PFSK-1 (cell line): ENCODE data around the gene DPP3.

Experiments
- POLR2AphosphoS5 ChIP-seq: IDR thresholded peaks from 2 replicates; pipeline ENCODE4 v1.6.1; 2012; ENCODE audit warnings: low read depth, mild to moderate bottlenecking, control low read depth, low read length, moderate library complexity
- SIN3A ChIP-seq: IDR thresholded peaks from 2 replicates; pipeline ENCODE4 v1.6.1; 2012; ENCODE audit warnings: mild to moderate bottlenecking, low read length, moderate library complexity, borderline replicate concordance; ENCODE audit not compliant: insufficient read depth
- TAF1 ChIP-seq: IDR thresholded peaks from 2 replicates; pipeline ENCODE4 v1.6.1; 2012; ENCODE audit warnings: low read length, control low read depth, borderline replicate concordance; ENCODE audit not compliant: insufficient read depth
- TF ChIP-seq, protein P1 (sequence below), 2 experiments: IDR thresholded peaks; 2 replicates each; pipeline versions ENCODE4 v1.6.1 to v1.8.0; 2011 to 2012; ENCODE audit warnings: low read depth in 2 of 2, low read length in 2 of 2, control low read depth in 1 of 2, inconsistent platforms in 1 of 2, mild to moderate bottlenecking in 1 of 2, moderate library complexity in 1 of 2; ENCODE audit not compliant: insufficient read depth in 1 of 2

DNA sequence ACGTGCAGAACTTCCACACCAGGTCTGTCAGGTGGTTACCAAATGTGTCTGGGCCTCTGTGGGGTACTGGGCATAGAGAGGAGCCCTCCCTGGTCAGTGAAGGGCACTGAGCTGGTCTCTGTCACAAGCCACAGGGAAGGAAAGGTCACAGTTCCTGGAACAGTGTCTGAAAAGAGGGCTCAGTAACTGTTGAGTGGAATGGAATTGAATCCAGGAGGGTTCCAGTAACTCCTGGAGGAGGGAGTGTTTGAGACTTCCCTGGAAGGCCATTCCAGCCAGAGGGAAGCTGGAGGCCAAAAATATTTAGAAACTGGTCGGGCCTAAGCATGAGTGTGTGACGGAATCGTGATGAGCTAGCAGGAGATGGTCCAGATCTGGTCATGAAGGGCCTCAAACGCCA is 74.4 kb downstream of the DPP3 start:
- TF ChIP-seq TAF1 = no peak
- TF ChIP-seq, protein P1, sequence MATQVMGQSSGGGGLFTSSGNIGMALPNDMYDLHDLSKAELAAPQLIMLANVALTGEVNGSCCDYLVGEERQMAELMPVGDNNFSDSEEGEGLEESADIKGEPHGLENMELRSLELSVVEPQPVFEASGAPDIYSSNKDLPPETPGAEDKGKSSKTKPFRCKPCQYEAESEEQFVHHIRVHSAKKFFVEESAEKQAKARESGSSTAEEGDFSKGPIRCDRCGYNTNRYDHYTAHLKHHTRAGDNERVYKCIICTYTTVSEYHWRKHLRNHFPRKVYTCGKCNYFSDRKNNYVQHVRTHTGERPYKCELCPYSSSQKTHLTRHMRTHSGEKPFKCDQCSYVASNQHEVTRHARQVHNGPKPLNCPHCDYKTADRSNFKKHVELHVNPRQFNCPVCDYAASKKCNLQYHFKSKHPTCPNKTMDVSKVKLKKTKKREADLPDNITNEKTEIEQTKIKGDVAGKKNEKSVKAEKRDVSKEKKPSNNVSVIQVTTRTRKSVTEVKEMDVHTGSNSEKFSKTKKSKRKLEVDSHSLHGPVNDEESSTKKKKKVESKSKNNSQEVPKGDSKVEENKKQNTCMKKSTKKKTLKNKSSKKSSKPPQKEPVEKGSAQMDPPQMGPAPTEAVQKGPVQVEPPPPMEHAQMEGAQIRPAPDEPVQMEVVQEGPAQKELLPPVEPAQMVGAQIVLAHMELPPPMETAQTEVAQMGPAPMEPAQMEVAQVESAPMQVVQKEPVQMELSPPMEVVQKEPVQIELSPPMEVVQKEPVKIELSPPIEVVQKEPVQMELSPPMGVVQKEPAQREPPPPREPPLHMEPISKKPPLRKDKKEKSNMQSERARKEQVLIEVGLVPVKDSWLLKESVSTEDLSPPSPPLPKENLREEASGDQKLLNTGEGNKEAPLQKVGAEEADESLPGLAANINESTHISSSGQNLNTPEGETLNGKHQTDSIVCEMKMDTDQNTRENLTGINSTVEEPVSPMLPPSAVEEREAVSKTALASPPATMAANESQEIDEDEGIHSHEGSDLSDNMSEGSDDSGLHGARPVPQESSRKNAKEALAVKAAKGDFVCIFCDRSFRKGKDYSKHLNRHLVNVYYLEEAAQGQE (IDR thresholded peaks at IDR 0.05; ENCODE audit: insufficient read depth in 1 of 2, low read depth in 2 of 2, low read length in 2 of 2) = no peak
- no peak for TF ChIP-seq POLR2AphosphoS5
- TF ChIP-seq SIN3A = no peak
